ENCODE data around the gene RRM2. TPM values are rescaled to one million over a fixed set of nuclear protein-coding genes. Genes with fewer than 3 reads are reported as not detected.

RRM2 gene
- total and polyA plus RNA-seq, 8 donors: 1.2 to 30.3 (median 12.8) TPM

GRCh38 chr2:10075571-10076209, 46.8 kb upstream of the RRM2 start:
- TF ChIP-seq POLR2A (IDR thresholded peaks at IDR 0.05) (no peak), CTCF (IDR thresholded peaks at IDR 0.05) (no peak), POLR2AphosphoS5 (IDR thresholded peaks at IDR 0.05) (no peak), EP300 (IDR thresholded peaks at IDR 0.05) (no peak)
- no peak for DNase-seq
- 65 to 71% (median 68%) methylated on average over 9 of the region's 9 CpGs for WGBS, 5 donors

GRCh38 chr2:10076511-10076910, 46.0 kb upstream of the RRM2 start:
- intact Hi-C loops (cut with DNase I; ENCODE audit: low total_unique reads): no loop called here
- H3K27me3 ChIP-seq: peaks cover 0 to 83% (median 34%) of the 10 kb centered on the region in 3 donors
- no peak overlapping the region for H3K27ac ChIP-seq
- 81 to 85% (median 84%) methylated on average over 13 of the region's 13 CpGs for WGBS, 5 donors
- no peak overlapping the region for H3K4me3 ChIP-seq
- no peaks in the 10 kb centered on the region for H3K36me3 ChIP-seq
- TF ChIP-seq EP300 (IDR thresholded peaks at IDR 0.05) (no peak), POLR2A (IDR thresholded peaks at IDR 0.05) (no peak), POLR2AphosphoS5 (IDR thresholded peaks at IDR 0.05) (no peak), CTCF (IDR thresholded peaks at IDR 0.05) (no peak)
- DNase-seq: no peak
- H3K4me1 ChIP-seq: peaks cover 11 to 46% (median 31%) of the 10 kb centered on the region in 4 donors
- H3K9me3 ChIP-seq: no peaks in the 10 kb centered on the region

More at GRCh38 chr2:10075571-10076209, 46.8 kb upstream of the RRM2 start:
- intact Hi-C loops (cut with DNase I; ENCODE audit: low total_unique reads): no loop called here
- no peaks in the 10 kb centered on the region for H3K9me3 ChIP-seq
- no peaks in the 10 kb centered on the region for H3K36me3 ChIP-seq
- no peak overlapping the region for H3K27ac ChIP-seq
- H3K4me3 ChIP-seq: no peak overlapping the region
- peaks cover 0 to 74% (median 29%) of the 10 kb centered on the region in 3 donors for H3K27me3 ChIP-seq
- peaks cover 10 to 43% (median 30%) of the 10 kb centered on the region in 4 donors for H3K4me1 ChIP-seq

DNA sequence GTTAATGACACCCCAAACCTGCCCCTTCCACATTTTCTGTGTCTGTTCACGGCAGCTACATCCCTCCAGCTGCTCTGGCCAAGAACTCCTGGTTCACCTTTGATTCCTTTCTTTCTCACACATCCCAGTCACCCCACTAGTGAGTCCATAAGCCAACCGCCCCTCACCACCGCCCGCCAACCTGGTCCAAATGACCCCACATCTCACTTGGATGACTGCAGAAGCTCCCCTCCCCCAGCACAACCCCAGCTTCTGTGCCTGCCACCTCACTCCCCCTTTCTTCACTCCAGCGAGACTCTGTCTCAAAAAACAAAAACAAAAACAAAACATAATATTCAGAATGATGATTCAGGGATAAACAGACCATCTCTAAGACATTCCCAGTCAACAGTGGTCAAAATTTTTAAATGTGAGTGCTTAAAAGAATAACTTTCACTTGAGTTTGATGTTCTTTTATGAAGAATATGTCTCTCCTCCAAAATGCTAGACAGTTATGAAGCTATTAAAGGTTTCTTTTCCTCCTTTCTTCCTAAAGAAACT, 45.5 kb upstream of the RRM2 start:
- no peak overlapping the region for H3K4me3 ChIP-seq
- no peak for DNase-seq
- peaks cover 11 to 46% (median 31%) of the 10 kb centered on the region in 4 donors for H3K4me1 ChIP-seq
- no peak overlapping the region for H3K27ac ChIP-seq
- H3K9me3 ChIP-seq: no peaks in the 10 kb centered on the region
- intact Hi-C loops (cut with DNase I; ENCODE audit: low total_unique reads): no loop called here
- TF ChIP-seq POLR2A (IDR thresholded peaks at IDR 0.05) (no peak), POLR2AphosphoS5 (IDR thresholded peaks at IDR 0.05) (no peak), EP300 (IDR thresholded peaks at IDR 0.05) (no peak)
- peaks cover 0 to 88% (median 39%) of the 10 kb centered on the region in 3 donors for H3K27me3 ChIP-seq
- no peaks in the 10 kb centered on the region for H3K36me3 ChIP-seq
- 78 to 88% (median 81%) methylated on average over 5 of the region's 5 CpGs for WGBS, 5 donors

- DNase-seq: no peak
- Histone ChIP-seq H3K4me1 (peaks cover 8 to 41% (median 27%) of the 10 kb centered on the region in 4 donors), H3K27me3 (peaks cover 0 to 92% (median 39%) of the 10 kb centered on the region in 3 donors), H3K27ac (peak overlapping the region in 1 of 5 donors; percentile 91), H3K9me3 (no peaks in the 10 kb centered on the region), H3K4me3 (no peak overlapping the region), H3K36me3 (no peaks in the 10 kb centered on the region)
- TF ChIP-seq CTCF (IDR thresholded peaks at IDR 0.05): no peak
- TF ChIP-seq POLR2A (IDR thresholded peaks at IDR 0.05): no peak
- no peak for TF ChIP-seq POLR2AphosphoS5 (IDR thresholded peaks at IDR 0.05)
- no peak for TF ChIP-seq EP300 (IDR thresholded peaks at IDR 0.05)
- intact Hi-C loops (cut with DNase I; ENCODE audit: low total_unique reads): no loop called here
- 82 to 89% (median 85%) methylated on average over 7 of the region's 7 CpGs for WGBS, 5 donors
These were observed 44.5 kb upstream of the RRM2 start for GRCh38 chr2:10078001-10078400.

Data from stomach (tissue), 9 donors.